Activated naive CD8-positive, alpha-beta T cell treated with anti-CD3 and anti-CD28 coated beads, Interleukin-2, amount 10 ng/mL, durations not matched to agents 7 days and 5 days (primary cell): ENCODE data around the gene ISYNA1. TPM values are rescaled to one million over a fixed set of nuclear protein-coding genes. Genes with fewer than 3 reads are reported as not detected.

Experiments
- ATAC-seq: fragments of 150-1000 bp; cut with Tn5 transposase; one replicate; pipeline ENCODE4 v1.10.0; 2021; ENCODE audit warnings: low read depth, moderate library complexity
- POLR2A ChIA-PET: fragments of 350-600 bp; sonication (Branson Sonifier 250); formaldehyde crosslinking; loops from one replicate; lab custom pipeline; 2021; ENCODE audit warnings: antibody characterized with exemption; lab: Charles Lee
- DNase-seq: peaks from one replicate; pipeline ENCODE4 v3.0.0; 2021
- H3K27ac Mint-ChIP-seq: one replicate; pipeline ENCODE4 v1.8.0; 2022; ENCODE audit warnings: mild to moderate bottlenecking, mixed read lengths
- H3K27me3 Mint-ChIP-seq: one replicate; pipeline ENCODE4 v1.8.0; 2022; ENCODE audit warnings: mild to moderate bottlenecking, moderate library complexity, mixed read lengths
- H3K36me3 Mint-ChIP-seq: one replicate; pipeline ENCODE4 v1.8.0; 2021; ENCODE audit warnings: mild to moderate bottlenecking, mixed read lengths
- H3K4me1 Mint-ChIP-seq: one replicate; pipeline ENCODE4 v1.8.0; 2021; ENCODE audit warnings: mixed read lengths
- H3K4me3 Mint-ChIP-seq: one replicate; pipeline ENCODE4 v1.8.0; 2022; ENCODE audit warnings: mild to moderate bottlenecking, moderate library complexity, mixed read lengths
- H3K9me3 Mint-ChIP-seq: one replicate; pipeline ENCODE4 v1.8.0; 2021; ENCODE audit warnings: mixed read lengths
- total RNA-seq, 2 experiments: library from RNA; stranded (reverse); gene quantifications; one replicate each; pipeline ENCODE4 v1.2.3, GENCODE V29; 2021

ISYNA1 gene
- total RNA-seq, 2 experiments from 2014 or later = 39.6 to 43.4 TPM

DNA sequence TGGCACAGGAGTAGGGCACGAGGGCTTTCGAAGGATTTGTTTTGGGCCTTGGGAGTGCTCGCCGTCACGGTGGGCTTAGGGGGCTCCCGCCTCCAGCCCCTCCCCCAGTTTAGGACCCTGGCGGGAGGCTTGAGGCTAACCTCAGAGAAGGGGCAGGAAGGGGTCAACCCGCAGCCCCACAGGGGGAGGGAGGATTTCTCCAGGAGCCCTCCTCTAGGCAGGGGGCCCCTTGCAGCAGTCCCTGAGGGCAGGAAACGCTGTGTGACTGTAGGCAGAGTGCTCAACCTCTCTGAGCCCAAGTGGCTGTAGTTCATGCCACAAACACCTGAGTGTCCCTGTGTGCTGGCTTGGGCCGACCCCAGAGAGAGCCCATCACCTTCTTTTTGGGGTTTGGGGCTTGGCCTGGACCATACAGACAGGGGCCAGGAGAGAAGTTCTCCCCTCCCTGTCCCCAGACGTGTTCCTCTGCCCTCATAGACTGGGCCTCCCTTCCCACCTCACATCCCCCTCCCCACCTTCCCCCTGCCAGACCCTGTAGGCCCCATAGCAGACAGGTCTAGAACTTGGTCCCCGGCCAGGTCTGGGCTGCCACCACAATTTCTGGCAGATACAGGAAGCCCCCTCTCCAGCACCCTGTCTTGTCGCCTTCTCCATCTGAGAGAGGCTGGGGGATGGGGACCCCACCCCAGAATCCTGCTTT is 8.1 kb downstream of the ISYNA1 start:
- Mint-ChIP-seq H3K27ac (peak overlapping the region; percentile 83), H3K9me3 (no peaks in the 10 kb centered on the region), H3K27me3 (no peaks in the 10 kb centered on the region), H3K4me3 (peak overlapping the region; percentile 73), H3K4me1 (peaks cover 11% of the 10 kb centered on the region), H3K36me3 (peaks cover 4% of the 10 kb centered on the region)
- DNase-seq (peak; percentile 64), ATAC-seq (peak; percentile 16)
- POLR2A ChIA-PET = interaction anchor here (0.6 to 1.8 kb wide), 4 partner anchors 9 to 152 kb away, joined by 4 to 29 read pairs (median 6); partner anchors contain the start of gene SSBP4

DNA sequence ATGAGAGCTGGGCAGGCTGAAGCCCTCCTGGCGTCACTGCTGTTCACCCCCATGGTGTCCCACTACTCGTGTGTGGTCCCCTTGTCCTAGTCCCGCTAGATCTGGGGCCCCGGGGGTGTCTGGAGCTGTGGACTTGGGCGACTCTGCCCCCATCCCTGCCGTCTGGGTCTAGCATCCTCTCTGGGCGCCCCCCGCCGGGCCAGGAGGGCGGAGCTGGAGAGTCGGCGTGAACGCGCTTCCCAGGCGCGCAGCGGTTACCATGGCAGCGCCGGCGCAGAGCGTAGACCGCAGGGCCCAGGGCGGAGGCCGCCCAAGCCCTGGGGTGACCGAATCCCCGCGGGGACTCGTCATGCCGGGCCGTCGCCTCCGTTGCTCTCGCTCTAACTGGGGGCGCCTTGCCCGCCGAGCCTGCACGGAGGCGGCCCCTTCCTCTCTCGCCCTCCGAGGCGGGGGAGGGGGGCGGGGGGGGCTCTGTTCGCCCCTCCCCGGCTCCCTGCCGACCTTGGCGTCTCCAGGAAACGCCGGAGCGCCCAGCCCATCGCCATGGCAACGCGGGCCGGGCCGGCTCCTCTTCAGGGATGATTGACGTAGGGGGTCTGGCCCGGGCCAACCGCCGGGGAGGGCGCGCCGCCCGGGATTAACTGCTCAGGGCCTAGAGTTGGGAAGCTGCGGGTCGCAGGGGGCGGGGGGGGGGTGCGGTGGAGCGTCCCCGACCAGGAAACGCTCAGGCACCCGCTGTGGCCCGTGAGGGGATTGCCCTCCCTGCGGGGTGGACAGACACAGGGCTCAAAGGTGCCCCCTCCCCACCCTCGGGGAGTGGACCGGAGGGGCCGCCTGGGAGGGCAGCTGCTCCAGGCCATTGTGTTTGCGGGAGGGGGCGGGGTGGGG is 8.9 kb downstream of the ISYNA1 start:
- POLR2A ChIA-PET = interaction anchor here (0.6 to 1.8 kb wide), 12 partner anchors 8 to 225 kb away, joined by 3 to 29 read pairs (median 4); partner anchors contain the start of genes ELL, JUND, RAB3A and SSBP4
- DNase-seq (peak; percentile 95), ATAC-seq (peak; percentile 77)
- peak overlapping the region; percentile 83 for H3K27ac Mint-ChIP-seq
- H3K4me1 Mint-ChIP-seq = peaks cover 14% of the 10 kb centered on the region
- H3K9me3 Mint-ChIP-seq = no peaks in the 10 kb centered on the region
- H3K4me3 Mint-ChIP-seq = peak overlapping the region; percentile 73
- peaks cover 4% of the 10 kb centered on the region for H3K36me3 Mint-ChIP-seq
- no peaks in the 10 kb centered on the region for H3K27me3 Mint-ChIP-seq

DNA sequence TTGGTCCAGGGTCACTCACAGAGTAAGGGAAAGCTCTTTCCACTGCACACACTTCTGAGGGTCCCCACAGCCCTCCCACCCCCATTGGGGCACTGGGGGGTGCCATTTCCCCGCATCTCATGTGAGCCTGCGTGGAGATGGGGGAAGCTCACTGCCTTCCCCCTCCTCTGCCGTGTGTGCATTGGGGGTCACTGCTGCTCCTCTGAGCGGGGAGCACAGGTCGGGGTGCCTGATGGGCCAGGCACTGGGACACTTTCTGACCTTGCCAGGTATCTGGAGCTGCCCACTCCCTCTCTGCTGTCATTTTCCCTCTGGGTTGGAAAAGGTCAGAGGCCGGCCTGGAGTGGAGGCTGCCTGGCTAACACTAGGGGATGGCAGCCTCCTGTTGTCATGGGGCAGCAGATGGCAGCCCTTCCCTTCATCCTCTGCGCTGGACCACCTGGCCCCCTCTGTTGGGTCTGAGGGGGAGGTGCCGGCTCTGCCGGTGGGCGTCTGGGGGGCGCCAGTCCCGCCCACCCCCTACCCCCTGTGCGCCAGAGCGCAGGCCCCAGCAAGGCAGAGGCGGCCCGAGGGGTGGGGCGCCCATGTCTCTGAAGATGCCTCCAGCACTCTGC is 9.7 kb downstream of the ISYNA1 start:
- H3K4me3 Mint-ChIP-seq = no peak overlapping the region
- POLR2A ChIA-PET = interaction anchor here (0.6 to 1.8 kb wide), 9 partner anchors 8 to 224 kb away, joined by 3 to 29 read pairs (median 5); partner anchors contain the start of genes ELL, JUND, RAB3A and SSBP4
- ATAC-seq (no peak), DNase-seq (peak; percentile 50)
- H3K4me1 Mint-ChIP-seq = peaks cover 20% of the 10 kb centered on the region
- peak overlapping the region; percentile 69 for H3K27ac Mint-ChIP-seq
- peaks cover 4% of the 10 kb centered on the region for H3K36me3 Mint-ChIP-seq
- H3K27me3 Mint-ChIP-seq = no peaks in the 10 kb centered on the region
- H3K9me3 Mint-ChIP-seq = no peaks in the 10 kb centered on the region

DNA sequence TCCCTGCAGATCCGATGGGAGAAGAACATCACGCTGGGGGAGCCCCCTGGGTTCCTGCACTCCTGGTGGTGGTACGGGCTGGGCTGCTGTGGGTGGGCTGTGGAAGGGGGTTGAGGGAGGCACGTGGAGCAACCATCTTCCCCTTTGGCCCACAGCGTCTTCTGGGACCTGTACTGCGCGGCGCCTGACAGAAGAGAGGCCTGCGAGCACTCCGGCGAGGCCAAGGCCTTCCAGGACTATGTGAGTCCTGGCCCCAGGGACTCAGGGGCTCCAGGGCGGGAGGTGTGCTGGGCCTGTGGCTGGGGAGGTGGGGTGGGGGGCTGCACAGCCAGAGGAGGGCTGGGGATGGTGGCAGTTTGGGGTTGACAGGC is 10.2 kb downstream of the ISYNA1 start:
- Mint-ChIP-seq H3K36me3 (peaks cover 10% of the 10 kb centered on the region), H3K27me3 (no peaks in the 10 kb centered on the region), H3K4me3 (no peak overlapping the region), H3K27ac (no peak overlapping the region), H3K4me1 (peaks cover 25% of the 10 kb centered on the region), H3K9me3 (no peaks in the 10 kb centered on the region)
- ATAC-seq = no peak
- DNase-seq = no peak
- POLR2A ChIA-PET = no interaction called here

DNA sequence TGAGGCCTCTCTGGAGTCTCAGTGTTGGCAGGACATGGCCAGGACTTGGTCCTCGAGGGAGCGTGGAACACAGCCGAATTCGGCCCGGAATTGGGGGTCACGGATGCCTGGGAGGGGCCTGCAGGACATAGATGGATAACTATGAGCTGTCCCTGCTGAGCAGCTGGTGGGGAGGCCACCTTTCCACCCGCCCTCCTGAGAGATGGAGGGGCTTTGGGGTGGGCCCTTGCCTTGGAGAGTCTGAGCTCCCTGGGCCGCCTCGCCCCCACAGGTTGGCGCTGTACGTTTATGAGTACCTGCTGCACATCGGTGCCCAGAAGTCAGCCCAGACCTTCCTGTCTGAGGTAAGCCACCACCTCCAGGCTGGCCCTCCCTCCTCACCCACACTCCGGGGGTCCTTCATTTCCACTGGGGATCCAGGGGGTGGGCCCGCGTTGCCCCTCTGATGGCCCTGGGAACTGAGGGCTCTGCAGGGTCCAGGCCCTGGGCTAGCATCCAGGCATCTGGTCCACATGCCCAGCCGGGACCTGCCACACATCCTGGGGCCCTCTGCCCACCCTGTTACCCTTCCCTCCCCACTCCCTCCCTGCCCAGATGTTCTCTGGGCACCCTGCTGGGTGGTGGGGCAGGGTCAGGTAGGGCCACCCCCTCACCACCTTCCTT is 10.7 kb downstream of the ISYNA1 start:
- POLR2A ChIA-PET = no interaction called here
- peaks cover 12% of the 10 kb centered on the region for H3K36me3 Mint-ChIP-seq
- peaks cover 29% of the 10 kb centered on the region for H3K4me1 Mint-ChIP-seq
- no peaks in the 10 kb centered on the region for H3K9me3 Mint-ChIP-seq
- no peak for DNase-seq
- no peak overlapping the region for H3K4me3 Mint-ChIP-seq
- no peak overlapping the region for H3K27ac Mint-ChIP-seq
- H3K27me3 Mint-ChIP-seq = no peaks in the 10 kb centered on the region
- ATAC-seq = no peak

DNA sequence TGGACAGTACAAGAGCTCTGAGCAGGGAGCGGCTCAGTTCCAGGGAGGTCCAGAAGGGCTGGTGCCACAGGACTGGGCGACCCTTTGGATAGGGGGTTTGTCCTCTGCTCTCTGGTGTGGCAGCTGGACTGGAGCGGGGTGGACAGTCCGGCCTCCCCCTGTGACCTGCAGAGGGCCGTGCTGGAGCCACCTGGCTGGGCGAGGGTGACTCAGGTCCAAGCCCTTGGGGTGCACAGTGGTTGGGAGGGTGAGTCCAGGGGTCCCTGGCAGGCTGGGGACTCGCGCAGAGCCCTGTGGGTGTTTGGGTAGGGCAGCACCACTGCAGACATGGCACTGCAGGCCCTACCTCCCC is 11.5 kb downstream of the ISYNA1 start:
- H3K27me3 Mint-ChIP-seq = no peaks in the 10 kb centered on the region
- no peaks in the 10 kb centered on the region for H3K9me3 Mint-ChIP-seq
- ATAC-seq = no peak
- no peak overlapping the region for H3K4me3 Mint-ChIP-seq
- POLR2A ChIA-PET = interaction anchor here (1.1 to 1.2 kb wide), 2 partner anchors 11 to 145 kb away, joined by 3 to 4 read pairs; partner anchors contain the start of gene JUND
- no peak for DNase-seq
- H3K27ac Mint-ChIP-seq = no peak overlapping the region
- H3K4me1 Mint-ChIP-seq = peaks cover 34% of the 10 kb centered on the region
- peaks cover 11% of the 10 kb centered on the region for H3K36me3 Mint-ChIP-seq

DNA sequence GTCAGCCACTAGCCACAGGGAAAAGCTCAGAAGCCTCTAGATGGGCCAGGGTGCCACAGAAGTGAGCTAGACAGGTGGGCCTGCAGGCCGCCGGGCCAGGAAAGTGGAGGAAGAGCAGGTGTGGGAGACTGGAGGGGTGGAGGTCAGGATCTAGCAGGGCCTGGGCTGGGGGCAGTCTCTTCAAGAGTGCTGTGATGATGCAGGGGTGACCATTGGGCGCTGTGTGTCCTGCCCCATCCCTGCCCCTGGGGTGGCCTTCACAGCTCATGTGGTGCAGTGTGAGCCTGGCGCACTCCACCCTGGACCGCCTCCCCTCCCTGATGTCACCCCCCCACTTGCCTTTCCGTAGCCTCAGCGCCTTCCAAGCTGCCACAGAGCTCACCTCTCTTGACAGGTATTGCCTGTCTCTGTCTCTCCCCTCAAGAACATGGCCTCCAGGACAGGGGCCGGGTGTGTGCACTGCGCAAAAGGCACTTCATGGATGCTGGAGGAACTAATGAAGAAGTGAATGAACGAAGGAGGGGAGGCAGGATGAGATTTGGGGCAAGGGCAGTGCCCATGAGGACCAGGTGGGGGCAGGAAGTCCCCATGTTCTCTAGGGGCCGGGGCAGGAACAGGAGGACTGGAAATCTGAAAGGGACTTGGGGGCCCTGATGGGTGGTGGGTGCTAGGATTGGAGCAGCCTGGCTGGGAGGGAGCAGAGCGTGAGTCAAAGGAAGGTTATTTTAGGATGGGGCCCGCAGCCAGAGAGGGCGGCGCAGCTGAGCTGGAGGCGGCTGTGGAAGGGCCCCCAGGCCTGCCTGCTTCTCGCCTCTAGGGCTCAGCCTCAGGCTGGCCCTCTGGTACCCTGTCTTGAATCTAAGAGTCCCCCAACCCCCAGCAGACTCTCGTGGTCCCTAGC is 12.2 kb downstream of the ISYNA1 start:
- Mint-ChIP-seq H3K4me3 (no peak overlapping the region), H3K36me3 (peaks cover 11% of the 10 kb centered on the region), H3K4me1 (peaks cover 39% of the 10 kb centered on the region), H3K27ac (peak overlapping the region; percentile 72), H3K27me3 (no peaks in the 10 kb centered on the region), H3K9me3 (no peaks in the 10 kb centered on the region)
- ATAC-seq (no peak), DNase-seq (no peak)
- POLR2A ChIA-PET = interaction anchor here (0.7 to 1.2 kb wide), 3 partner anchors 11 to 144 kb away, joined by 3 to 4 read pairs (median 3); partner anchors contain the start of gene JUND

DNA sequence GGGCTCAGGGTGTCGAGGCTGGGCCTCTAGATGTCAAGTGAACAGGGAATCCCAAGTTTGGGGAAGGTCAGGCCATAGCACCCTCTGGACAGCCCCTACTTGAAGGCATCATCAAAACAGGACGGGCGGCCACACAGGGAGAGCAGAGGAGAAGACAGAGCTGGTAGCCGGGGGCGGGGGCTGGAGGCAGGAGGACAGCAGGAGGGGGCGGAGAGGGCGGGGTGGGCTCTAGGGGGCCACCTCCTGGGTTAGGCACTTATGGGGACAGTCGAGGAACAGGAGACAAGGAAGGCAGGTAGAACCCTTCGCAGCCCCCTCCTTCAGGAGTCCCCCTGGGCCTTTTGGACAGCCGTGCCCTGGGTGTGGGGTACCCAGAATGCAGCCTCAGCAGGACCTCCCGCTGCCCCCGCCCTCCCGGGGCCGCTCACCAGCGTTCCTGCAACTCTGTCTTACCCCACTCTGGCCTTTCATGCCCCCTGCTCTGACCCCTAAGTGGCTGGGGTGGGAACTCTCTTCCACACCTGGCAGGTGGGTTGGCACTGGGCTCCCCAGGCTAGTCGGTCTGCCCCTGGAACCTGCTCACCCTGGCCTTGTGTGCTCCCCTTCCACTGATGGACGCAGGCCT is 12.9 kb downstream of the ISYNA1 start:
- no peaks in the 10 kb centered on the region for H3K27me3 Mint-ChIP-seq
- DNase-seq = peak; percentile 33
- no peak overlapping the region for H3K4me3 Mint-ChIP-seq
- H3K4me1 Mint-ChIP-seq = peaks cover 42% of the 10 kb centered on the region
- peak overlapping the region; percentile 38 for H3K27ac Mint-ChIP-seq
- H3K36me3 Mint-ChIP-seq = peaks cover 14% of the 10 kb centered on the region
- ATAC-seq = no peak
- no peaks in the 10 kb centered on the region for H3K9me3 Mint-ChIP-seq
- POLR2A ChIA-PET = interaction anchor here (0.7 to 1.2 kb wide), 2 partner anchors 12 to 143 kb away, joined by 3 to 4 read pairs; partner anchors contain the start of gene JUND

DNA sequence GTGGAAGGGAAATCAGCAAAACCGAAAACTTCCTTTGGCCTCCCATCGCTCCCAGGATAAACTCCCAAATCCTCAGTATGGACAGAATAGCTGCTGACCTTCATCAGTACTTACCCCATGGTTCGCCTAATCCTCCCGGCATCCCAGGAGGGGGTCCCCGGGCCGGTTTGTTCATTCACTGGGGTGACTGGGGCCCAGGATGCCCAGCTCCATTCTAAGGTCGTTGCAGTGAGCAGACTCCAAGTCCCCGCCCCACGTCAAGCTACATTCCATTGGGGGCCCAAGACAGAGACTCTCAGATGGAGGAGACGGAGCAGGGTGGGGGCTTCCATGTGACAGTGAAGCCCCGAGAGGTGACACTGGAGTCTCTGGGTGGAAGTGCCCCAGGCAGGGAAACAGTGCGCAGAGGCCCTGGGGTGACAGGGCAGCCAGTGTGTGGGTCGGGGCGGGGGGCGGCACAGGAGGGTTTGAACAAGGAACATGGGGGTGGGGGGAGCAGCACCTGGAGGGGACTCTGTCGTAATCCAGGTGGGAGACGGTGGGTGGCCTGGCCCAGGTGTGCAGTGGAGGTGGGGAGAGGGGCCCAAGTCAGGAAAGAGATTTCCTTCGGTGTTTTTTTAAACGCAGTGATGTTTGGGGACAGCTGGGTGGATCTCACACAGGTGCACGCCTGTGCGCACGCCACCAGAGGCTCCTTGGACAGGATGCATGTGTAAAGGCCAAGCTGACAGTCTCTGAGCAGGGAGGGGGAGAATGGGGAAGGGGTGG is 13.6 kb downstream of the ISYNA1 start:
- H3K4me1 Mint-ChIP-seq = peaks cover 40% of the 10 kb centered on the region
- DNase-seq = peak; percentile 28
- no peak overlapping the region for H3K4me3 Mint-ChIP-seq
- no peak overlapping the region for H3K27ac Mint-ChIP-seq
- POLR2A ChIA-PET = interaction anchor here (0.9 to 1.0 kb wide), 2 partner anchors 11 to 144 kb away, joined by 3 to 4 read pairs; no protein-coding TSS in a partner anchor
- H3K9me3 Mint-ChIP-seq = no peaks in the 10 kb centered on the region
- ATAC-seq = no peak
- peaks cover 14% of the 10 kb centered on the region for H3K36me3 Mint-ChIP-seq
- no peaks in the 10 kb centered on the region for H3K27me3 Mint-ChIP-seq

DNA sequence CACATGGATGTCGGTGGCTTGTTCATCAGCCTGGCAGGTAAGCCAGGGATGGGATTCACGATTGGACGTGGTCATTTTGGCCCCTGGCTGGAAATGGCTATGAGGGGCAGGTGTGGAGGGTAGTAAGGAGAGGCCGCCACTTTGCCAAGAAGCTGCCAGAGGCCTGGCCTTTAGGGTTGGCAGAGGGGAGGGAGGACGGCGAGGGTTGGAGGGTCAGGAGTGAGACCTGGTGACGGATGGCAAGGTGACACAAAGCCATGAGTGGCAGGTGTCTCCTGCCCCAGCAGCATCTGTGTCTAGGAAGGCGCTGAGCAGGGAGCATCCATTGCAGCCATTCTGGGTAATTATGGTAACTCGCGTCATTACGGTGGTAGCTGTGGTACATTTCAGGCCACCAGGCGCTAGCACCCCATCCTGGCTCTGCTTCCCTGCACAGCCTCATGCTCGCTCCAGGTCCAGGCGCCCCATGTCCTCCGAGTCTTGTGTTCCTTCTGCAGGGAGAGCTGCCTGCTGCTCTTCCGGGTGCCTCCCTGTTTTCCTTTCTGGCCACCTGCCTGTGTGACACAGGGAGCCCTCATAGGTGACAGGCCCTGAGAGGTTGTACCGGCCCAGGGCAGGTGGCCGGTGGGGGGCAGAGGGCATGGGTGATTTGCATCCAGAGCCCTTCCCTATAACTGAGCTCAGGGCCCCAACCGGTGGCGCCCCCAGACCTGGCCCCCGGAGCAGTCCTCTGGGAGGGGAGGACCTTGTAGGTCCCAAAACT is 14.5 kb downstream of the ISYNA1 start:
- Mint-ChIP-seq H3K4me1 (peaks cover 46% of the 10 kb centered on the region), H3K9me3 (no peaks in the 10 kb centered on the region), H3K27ac (peak overlapping the region; percentile 78), H3K4me3 (peak overlapping the region; percentile 99), H3K27me3 (no peaks in the 10 kb centered on the region), H3K36me3 (peaks cover 14% of the 10 kb centered on the region)
- DNase-seq (peak; percentile 26), ATAC-seq (no peak)
- POLR2A ChIA-PET = interaction anchor here (0.9 to 2.7 kb wide), 3 partner anchors 12 to 143 kb away, joined by 3 to 15 read pairs (median 4); partner anchors contain the start of gene JUND
